NCI-H345 (cell line): ENCODE measurements around the gene RAB11FIP4.

ENCODE experiments used
- DNase-seq: peaks from one replicate; lab custom pipeline; 2025; lab: John Stamatoyannopoulos, UW

The RAB11FIP4 gene

DNA sequence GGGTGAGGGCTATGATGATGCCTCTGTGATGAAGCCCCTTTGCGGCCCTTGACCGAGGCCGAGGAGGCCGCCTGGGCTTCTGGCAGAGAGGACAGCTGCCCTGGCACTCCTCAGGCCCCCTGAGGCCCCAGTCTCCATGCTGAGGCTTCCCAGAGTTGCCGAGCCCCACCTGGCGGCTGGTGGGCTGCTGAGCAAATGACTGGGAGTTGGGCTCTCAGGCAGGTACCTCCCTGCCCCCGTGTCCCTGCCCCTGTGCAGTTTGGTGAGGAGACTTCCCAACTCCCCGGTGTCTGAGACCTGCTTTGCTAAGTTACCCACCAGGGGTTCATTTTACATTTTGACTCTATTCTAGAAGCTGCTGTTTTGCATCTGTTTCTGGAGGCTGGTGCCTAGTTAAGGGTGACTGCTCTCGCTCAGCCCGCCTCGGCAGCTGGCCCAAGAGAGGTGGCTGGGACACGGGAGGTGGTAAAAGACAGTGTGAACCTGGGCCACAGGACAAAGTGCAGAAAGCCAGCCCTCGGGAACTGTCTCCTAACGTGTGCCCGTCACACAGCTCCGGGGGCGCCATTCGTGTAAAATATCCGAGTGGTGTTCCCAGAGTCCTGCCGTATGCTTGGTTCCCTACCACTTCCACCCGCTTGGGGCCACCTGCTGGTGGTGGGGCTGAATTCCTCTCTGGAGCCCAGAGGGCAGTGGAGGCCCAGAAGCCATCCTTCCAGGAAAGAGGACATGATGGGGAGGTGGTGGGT lies 134.5 kb downstream of the RAB11FIP4 start:
- DNase-seq, result no peak

DNA sequence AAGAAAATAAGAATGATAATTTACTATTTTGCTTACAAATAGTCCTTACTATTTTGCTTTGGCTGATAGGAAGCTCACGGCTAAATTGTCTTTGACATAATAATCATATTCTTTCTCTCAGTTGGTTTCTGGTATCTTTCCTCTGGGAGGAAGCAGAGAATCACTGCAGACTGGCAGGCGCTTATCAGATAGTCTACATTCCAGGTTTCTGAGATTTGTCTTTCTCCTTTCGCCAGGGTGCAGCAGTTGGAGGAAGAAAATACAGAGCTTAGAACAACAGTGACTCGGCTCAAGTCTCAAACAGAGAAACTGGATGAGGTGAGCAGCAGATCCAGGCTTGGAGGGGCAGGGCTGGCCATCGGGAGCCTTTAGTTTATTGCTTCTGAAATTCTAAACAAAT lies 136.1 kb downstream of the RAB11FIP4 start:
- no peak for DNase-seq

DNA sequence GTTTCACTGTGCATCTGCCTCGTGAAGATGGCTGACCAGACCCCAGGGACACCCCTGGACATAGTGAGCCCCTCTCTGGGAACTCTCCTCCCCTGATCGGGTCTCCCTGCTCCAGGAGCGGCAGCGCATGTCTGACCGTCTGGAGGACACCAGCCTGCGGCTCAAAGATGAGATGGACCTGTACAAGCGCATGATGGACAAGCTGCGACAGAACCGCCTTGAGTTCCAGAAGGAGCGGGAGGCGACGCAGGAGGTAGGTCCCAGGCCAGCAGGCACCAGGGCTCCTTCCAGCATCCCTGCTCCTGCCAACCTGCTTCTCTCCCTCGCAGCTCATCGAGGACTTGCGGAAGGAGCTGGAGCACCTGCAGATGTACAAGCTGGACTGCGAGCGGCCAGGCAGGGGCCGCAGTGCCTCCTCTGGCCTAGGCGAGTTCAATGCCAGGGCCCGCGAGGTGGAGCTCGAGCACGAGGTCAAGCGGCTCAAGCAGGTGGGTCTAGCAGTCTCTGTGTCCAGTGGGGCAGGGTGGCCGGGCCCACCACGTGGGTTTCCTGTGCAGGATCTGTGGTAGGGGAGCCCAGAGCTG lies 136.9 kb downstream of the RAB11FIP4 start:
- no peak for DNase-seq

DNA sequence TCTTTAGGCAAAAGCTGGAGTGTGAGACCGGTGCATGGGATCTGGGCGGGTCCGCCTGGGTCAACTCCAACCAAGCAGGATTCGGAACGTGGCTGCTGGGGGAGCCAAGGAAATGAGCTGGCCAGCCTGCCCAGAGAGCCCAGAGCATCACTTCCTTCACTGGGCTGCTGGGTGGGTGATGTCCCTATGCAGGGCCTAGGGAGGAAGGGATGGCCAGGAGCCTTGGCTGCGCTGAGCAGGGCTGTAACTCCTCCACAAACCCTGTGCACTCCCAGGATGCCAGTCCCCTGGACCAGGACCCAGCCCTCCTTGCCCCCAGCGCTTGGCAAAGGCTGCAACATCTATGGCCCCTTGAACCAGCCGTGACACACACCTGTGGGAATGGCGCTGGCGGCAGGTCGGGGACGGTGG lies 138.4 kb downstream of the RAB11FIP4 start:
- no peak for DNase-seq

DNA sequence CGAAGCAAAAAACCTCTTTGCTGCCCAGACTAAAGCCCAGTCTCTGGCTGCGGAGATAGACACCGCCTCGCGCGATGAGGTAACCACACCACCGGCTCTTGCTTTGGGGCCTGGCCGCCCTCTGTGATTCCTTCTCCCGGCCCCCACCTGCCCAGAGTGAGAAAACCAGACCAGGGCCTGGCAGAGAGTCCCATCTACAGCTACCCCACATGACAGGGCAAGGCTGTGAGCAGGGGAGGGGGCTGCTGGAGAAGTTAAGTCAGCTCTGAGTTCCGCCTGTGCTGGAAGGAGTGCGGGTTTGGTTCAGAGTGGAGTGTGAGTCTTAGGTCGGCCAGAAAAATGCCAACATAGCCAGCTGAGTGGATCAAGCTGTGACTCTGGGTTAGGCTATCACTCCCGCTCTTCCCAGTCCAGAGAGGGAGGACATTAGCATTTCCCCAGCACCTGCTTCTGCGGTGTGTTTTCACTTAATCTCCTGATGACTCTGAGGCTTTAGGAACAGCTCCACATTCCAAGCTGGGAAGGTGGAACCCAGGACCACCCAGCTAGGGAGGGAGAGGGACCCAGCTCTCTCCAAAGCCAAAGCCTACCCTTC lies 139.0 kb downstream of the RAB11FIP4 start:
- no peak for DNase-seq

DNA sequence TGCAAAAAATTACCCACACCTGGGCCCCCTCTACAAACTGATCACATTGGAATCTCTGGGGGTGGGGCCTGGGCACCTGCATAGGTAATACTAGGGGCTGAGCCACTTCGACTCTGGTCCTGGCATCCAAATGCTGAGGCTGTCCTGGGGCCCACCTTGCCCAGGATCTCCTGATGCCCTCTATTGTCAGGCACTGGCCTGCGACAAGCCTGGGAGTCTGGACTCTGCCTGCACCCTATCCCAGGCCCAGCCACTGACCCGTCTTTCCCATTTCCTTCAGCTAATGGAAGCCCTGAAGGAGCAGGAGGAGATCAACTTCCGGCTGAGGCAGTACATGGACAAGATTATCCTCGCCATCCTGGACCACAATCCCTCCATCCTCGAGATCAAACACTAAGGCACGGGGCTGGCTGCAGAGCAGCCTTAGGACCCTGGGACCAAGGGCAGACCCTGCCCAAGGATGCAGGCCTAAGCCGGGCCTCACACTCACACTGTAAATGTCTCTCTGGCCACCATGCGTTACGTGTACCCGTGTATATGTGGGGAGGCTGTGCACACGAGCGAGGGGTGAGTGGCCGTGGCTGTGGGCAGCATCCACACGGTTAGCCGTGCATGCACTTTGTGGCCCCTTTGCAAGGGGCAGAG lies 140.0 kb downstream of the RAB11FIP4 start:
- DNase-seq, result no peak

DNA sequence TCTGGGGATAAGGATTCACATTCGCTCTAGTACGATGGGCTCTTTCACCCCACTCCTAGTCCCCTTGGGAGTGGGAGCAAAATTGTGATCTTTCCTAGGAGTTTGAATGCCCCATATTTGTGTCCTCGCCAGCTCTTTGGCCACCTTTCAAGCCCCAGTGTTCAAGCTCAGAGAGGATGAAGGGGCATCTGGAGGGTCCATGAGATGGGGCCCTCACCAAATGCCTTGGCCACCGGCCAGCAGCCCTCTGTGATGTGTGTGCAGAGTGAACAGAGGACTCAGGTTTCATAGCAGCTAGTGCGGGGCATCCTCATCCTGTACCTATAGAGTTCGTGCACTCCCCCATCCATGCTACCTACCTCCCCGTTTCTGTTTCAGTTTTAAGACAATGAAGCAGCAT lies 140.6 kb downstream of the RAB11FIP4 start:
- DNase-seq, result no peak

DNA sequence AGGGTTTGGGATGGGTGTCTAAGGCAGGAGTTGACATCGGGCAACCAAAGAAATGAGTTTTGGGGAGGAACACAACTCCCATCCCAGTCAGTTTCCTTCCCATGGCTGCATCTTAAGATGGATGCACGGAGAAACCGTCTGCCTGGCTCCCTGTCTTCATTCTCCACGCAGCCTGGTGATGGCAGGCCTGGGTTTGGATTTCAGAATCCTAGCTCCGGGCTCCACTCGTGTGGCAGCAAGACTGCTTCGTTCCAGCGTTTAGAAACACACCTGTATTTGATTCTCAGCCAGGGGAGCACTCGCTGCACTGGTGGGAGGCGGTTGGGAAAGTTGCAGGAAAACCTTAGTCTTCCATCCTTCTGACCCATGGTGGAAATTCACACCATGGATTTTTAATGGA lies 141.1 kb downstream of the RAB11FIP4 start:
- no peak for DNase-seq

DNA sequence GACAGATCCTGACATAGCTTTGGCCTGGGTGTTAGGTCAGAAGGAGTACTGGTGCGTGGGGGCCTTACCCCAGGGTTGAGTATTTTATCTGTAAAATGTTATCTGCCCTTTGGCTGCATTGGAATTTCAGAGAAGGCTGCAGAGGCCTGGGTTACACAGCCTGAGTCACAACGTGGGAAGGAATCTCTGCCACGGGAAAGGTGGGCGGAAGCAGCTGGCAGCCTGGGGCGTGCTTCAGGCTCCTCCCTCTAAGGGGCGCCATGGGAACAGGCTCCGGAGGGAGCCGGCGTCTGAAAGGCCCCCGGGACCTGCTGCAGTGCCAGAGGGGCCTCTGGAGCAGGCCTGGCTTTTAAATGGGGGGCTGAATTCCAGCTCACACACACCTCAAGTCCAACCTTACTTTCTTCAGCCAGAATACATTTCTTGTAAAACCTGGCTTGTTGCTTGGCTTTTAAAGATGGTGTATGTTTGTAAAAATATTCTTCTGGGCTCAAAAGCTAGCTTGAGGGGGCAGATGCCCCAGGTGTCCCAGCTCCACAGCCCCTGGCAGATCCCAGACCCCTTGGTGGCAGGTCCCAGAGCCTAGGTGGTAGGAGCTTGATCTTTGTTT lies 142.2 kb downstream of the RAB11FIP4 start:
- no peak for DNase-seq

DNA sequence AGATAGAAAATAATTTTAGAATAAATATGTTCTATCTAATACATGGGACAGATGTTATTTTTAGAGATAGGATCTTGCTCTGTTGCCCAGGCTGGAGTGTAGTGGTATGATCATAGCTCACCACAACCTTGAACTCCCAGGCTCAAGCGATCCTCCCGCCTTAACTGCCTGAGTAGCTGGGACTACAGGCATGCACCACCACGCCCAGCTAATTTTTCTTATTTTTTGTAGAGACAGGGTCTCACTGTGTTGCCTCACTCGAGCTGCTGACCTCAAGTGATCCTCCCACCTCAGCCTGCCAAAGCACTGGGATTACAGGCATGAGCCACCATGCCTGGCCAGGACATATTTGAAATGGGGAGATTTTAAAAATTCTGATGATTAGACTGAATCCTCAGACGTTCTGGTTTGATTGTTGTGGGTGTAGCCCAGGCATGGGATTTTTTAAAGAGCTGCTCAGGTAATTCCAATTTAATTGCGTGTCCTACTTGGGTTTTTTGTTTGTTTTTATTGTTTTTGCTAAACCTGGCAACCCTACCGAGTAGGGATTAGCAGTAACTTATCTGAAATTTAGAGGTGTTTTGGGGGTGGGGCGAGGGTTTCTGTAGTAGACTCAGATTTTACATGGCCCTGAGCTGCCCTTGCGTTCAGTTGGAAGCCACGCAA lies 142.9 kb downstream of the RAB11FIP4 start:
- DNase-seq, result no peak

DNA sequence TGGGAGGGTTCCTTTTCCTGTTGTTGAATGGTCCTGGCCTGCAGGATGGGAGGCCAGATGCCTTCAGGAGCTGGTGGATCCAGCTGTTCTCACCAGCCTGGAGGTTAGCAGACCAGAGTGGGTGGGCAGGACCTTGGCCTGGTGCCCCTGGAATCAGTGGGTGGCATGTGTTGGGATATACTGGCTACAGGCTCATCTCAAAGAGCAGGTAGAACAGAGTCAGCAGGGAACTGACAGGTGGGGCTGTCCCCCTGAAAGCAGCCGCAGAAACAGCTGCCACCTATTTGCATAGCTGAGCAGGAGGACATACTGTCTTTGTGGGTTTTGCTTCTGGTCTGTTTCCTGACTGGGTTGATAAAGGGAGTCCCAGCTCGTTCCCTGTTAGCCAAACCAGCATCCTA lies 144.1 kb downstream of the RAB11FIP4 start:
- DNase-seq, result peak; percentile 68

DNA sequence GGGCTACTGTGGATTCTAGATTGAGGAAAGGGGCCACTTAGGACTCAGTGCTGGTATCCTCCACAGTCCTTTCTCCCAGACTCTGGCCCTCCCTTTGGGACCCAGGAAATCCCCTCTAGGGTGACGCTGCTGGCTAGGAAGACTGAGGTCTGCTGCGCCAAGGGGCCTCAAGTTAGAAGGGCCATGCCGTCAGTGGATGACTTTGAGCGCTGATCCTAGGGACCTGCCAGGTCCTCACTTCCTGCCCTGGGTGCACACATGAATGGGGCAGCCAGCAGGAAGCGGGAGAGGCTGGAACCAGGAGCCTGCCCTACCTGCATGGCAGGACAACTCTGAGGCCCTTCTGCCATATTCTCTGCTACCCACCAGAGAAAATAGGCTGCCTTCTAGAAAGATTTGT lies 145.0 kb downstream of the RAB11FIP4 start:
- no peak for DNase-seq

DNA sequence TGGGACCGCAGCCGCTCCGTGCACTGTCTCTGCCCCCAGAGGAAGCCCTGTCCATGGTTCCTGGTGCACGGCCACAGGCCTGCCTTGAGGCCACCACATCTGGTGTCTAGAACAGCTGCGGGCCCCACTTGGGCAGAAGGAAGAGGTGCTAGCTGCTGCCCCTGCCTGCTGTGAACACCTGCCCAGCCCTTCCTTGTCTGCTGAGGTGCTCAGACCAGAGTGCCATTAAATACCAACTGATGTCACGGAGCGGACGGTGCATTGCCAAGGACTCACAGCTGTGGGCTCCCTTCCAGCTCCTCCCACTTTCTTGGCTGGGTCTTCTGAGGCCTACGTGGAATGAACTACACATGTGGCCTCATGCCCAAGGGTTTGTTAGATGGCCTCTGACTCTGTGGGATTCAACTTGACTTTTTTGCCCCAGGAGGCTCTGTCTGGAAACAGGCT lies 146.1 kb downstream of the RAB11FIP4 start:
- no peak for DNase-seq

DNA sequence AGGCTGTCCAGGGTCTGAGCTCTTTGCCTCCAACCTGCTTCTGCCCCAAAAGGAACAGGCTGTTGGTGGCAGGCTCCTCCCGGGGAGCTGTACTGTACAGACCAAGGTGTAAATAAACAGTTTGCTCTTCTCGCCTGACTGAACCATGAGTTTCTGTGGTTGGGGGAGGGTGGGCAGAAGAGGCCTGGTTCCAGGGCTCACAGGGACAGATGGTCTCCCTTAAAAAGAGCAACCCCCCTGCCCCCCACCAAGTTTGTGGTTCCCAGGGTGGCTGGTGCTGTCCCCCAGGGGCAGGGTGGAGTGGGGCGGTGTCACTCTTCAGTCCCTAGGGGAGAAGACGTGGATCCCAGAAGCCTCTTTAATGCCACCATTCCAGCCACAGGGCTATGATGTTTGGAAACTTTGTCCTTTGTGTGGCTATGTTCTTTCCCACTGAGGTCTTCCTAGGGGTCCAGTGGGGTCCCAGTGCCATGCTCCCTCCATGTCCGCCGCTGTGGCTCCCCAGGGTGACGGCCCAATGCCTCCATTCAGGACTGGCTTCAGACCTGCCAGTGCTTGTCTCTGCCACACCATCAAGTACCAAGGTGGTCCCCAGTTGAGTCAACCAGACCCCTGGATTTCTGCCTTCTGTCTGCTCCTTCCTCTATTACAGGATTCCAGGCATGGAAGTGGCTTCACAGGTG lies 146.7 kb downstream of the RAB11FIP4 start:
- DNase-seq, result no peak

DNA sequence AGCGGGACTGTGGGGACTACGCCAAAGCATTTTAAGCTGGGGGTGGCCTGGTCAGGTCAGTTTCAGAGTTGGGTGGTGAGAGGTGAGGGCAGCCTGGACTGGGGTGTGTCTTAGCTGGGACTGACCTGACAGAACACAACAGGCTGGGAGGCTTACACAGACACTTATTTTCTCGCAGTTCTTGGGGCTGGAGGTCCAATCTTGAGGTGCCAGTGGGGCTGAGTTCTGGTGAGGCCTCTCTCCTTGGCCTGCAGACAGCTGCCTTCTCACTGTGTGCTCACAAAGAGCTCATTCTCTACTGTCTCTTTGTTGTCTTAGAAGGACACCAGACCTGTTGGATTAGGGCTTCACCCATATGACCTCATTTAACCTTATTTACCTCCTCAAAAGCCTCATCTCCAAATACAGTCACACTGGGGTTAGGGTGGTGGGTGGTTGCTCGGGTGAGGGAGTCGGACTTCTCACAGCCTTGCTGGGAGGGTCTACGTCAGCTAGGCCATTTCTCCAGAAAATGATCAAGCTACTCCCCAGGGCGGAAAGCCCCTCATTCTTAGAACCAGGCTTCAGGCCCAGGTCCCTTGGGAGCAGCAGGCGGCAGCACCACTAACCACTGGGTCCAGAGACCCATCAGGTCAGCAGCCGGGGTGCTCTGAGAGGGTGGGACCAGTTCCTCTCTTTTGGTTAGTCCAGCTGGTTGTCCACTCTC lies 149.3 kb downstream of the RAB11FIP4 start:
- DNase-seq, result no peak

DNA sequence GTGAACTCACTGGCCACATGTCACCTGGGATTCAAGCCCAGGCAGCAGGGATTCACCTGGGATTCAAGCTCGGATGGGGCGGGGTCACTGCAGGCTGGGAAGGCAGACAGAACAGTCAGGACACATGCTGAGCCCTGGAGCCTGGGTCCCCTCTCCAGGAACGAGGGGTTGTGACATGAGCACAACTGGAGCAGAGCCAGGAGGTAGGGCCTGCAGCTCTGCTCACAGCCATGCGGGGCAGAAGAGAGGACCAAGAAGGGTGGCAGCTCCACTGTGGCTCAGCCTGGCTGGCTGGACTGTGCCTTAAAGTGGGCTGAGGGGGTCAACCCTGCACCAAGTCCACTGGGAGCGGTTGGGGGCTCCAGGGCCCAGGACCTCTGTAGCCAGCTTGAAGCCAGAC lies 150.1 kb downstream of the RAB11FIP4 start:
- no peak for DNase-seq

DNA sequence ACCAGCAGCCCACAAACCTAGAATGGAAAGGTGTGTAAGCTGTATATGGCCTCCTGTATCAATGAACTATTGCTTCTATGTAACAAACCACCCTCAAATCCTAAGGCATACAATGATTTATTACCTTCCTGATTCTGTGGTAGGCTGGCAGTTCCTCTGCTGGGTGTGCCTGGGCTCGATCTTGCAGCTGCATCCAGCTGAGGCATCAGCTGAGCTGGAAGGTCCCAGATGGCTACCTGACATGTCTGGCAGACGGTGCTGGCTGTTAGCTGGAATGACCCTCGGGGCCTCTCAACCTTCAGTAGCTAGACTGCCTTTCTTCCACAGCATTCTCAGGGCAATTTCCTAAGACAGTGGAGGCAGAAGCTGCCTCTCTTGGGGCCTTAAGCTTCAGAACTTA lies 152.7 kb downstream of the RAB11FIP4 start:
- DNase-seq, result no peak

DNA sequence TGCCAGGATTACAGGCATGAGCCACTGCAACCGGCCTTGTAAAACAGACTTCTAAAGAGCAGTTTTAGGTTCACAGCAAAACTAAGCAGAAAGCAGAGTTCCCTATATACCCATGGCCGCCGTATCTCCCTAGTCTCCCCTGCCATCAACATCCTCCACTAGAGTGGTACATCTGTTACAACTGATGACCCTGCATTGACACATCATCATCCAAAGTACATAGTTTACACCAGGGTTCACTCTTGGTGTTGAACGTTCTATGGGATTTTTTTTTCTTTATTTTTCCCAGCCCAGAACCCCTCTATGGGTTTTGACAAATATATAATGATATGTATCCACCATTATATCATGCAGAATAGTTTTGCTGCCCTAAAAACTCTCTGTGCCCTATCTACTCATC lies 155.2 kb downstream of the RAB11FIP4 start:
- DNase-seq, result no peak

DNA sequence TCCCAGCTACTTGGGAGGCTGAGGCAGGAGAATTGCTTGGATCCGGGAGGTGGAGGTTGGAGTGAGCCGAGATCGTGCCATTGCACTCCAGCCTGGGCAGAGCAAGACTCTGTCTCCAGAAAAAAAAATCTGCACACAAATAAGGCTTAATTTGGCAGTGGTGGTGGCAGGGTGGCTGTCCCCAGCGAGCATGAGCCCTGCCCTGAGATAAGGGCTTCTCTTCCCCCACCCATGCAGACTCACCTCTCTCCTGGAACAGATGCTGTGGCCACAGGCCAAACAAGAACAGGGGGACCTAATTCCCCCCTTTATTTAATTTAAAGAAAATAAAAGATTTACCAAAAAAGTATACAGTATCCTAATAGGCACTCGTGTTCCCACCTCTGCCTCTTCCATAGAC lies 157.2 kb downstream of the RAB11FIP4 start:
- DNase-seq, result no peak

DNA sequence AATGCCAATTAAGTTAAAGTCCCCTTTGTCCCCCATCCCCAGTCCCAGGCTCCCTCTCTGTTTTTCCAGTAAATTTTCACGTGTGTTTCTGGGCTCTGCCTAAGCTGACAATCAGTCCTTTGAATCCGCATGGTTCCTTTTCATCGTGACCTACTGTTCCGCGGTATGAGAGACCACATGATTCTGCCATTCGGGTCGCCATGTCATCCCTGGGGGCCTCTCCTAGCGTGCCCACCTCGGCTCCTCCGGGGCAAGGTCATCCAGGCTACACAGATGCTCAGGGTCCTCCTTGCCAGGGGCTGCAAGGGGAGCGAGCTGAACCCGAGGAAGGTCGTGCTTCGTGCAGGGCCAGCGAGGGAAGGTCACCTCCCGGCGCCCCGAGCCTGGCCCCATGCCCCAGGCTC lies 157.6 kb downstream of the RAB11FIP4 start:
- DNase-seq, result no peak
